ENCODE data around the gene LRRC75A. TPM values are rescaled to one million over a fixed set of nuclear protein-coding genes. Genes with fewer than 3 reads are reported as not detected.

Gene LRRC75A
- polyA plus RNA-seq, 3 donors = 1.0 to 2.4 (median 1.4) TPM

GRCh38 chr17:16468428-16468992 lies 23.5 kb downstream of the LRRC75A start:
- Histone ChIP-seq H3K27me3 (ENCODE audit: control insufficient read depth in 2 of 2, insufficient read depth in 2 of 2, low read length in 2 of 2) (no peaks in the 10 kb centered on the region), H3K9ac (ENCODE audit: insufficient read depth, low read length, poor library complexity, severe bottlenecking) (no peak overlapping the region), H3K4me3 (replicated peaks in 1 of 3; ENCODE audit: low read depth in 2 of 3, low read length in 3 of 3) (no peak overlapping the region), H3K27ac (ENCODE audit: low read depth in 1 of 2, low read length in 2 of 2) (no peak overlapping the region), H3K36me3 (replicated peaks in 1 of 2; ENCODE audit: control insufficient read depth in 1 of 2, insufficient read depth in 2 of 2, low read length in 2 of 2) (no peaks in the 10 kb centered on the region), H3K9me3 (replicated peaks in 1 of 2; ENCODE audit: control insufficient read depth in 1 of 2, insufficient read depth in 1 of 2, low read length in 2 of 2) (no peaks in the 10 kb centered on the region), H2AFZ (ENCODE audit: insufficient read depth, low read depth, low read length, poor library complexity, severe bottlenecking) (no peak overlapping the region), H3K79me2 (ENCODE audit: insufficient read depth, low read length) (no peaks in the 10 kb centered on the region), H3K4me1 (ENCODE audit: control insufficient read depth in 1 of 2, insufficient read depth in 2 of 2, low read length in 2 of 2) (no peaks in the 10 kb centered on the region), H4K20me1 (ENCODE audit: insufficient read depth, low read length) (no peaks in the 10 kb centered on the region), H3K4me2 (replicated peaks; ENCODE audit: extremely low read depth, low read length, poor library complexity, severe bottlenecking) (no peak overlapping the region)
- intact Hi-C loops (cut with micrococcal nuclease) = no loop called here
- WGBS (ENCODE audit: insufficient coverage) = 93% methylated on average over 3 of the region's 4 CpGs
- no peaks in the 10 kb centered on the region for H3K36me3 Mint-ChIP-seq
- peaks cover 0 to 2% (median 0%) of the 10 kb centered on the region in 7 donors for H3K9me3 Mint-ChIP-seq
- peaks cover 0 to 3% (median 2%) of the 10 kb centered on the region in 3 donors for H3K27me3 Mint-ChIP-seq (ENCODE audit: low read depth in 3 of 3)
- peaks cover 5% of the 10 kb centered on the region for H3K4me1 Mint-ChIP-seq
- no peak overlapping the region for H3K27ac Mint-ChIP-seq
- DNase-seq = no peak
- TF ChIP-seq CTCF (IDR thresholded peaks at IDR 0.05) = no peak
- no peak overlapping the region for H3K4me3 Mint-ChIP-seq

DNA sequence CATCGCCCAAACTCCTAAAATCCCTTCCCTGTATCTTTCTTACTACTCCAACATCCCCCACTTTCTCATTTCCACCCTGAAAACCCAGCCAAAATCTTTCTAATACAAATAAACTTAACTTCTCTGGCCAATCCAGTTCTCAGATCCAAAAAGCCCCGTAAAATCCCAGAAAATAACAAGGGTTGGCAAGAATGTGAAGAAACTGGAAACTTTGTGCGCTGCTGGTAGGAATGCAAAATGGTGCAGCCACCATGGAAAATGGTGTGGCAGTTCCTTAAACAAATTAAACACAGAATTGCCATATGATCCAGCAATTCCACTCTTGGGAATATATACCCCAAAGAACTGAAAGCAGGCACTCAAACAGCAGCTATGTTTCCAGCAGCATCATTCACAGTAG lies 24.1 kb downstream of the LRRC75A start:
- H3K27me3 ChIP-seq (ENCODE audit: control insufficient read depth in 2 of 2, insufficient read depth in 2 of 2, low read length in 2 of 2) = no peaks in the 10 kb centered on the region
- no peaks in the 10 kb centered on the region for H3K36me3 ChIP-seq (replicated peaks in 1 of 2; ENCODE audit: control insufficient read depth in 1 of 2, insufficient read depth in 2 of 2, low read length in 2 of 2)
- no peak for TF ChIP-seq CTCF (IDR thresholded peaks at IDR 0.05)
- H3K4me2 ChIP-seq (replicated peaks; ENCODE audit: extremely low read depth, low read length, poor library complexity, severe bottlenecking) = no peak overlapping the region
- no peaks in the 10 kb centered on the region for H3K9me3 ChIP-seq (replicated peaks in 1 of 2; ENCODE audit: control insufficient read depth in 1 of 2, insufficient read depth in 1 of 2, low read length in 2 of 2)
- H3K27me3 Mint-ChIP-seq (ENCODE audit: low read depth in 3 of 3) = peaks cover 0 to 3% (median 2%) of the 10 kb centered on the region in 3 donors
- 100% methylated on average over 1 of the region's 3 CpGs for WGBS (ENCODE audit: insufficient coverage)
- H3K4me3 ChIP-seq (replicated peaks in 1 of 3; ENCODE audit: low read depth in 2 of 3, low read length in 3 of 3) = no peak overlapping the region
- H3K27ac Mint-ChIP-seq = no peak overlapping the region
- intact Hi-C loops (cut with micrococcal nuclease) = no loop called here
- no peak overlapping the region for H2AFZ ChIP-seq (ENCODE audit: insufficient read depth, low read depth, low read length, poor library complexity, severe bottlenecking)
- no peak overlapping the region for H3K9ac ChIP-seq (ENCODE audit: insufficient read depth, low read length, poor library complexity, severe bottlenecking)
- H3K4me3 Mint-ChIP-seq = no peak overlapping the region
- no peaks in the 10 kb centered on the region for H3K79me2 ChIP-seq (ENCODE audit: insufficient read depth, low read length)
- H3K9me3 Mint-ChIP-seq = peaks cover 0 to 2% (median 0%) of the 10 kb centered on the region in 7 donors
- no peak overlapping the region for H3K27ac ChIP-seq (ENCODE audit: low read depth in 1 of 2, low read length in 2 of 2)
- no peak for DNase-seq
- H4K20me1 ChIP-seq (ENCODE audit: insufficient read depth, low read length) = no peaks in the 10 kb centered on the region
- no peaks in the 10 kb centered on the region for H3K36me3 Mint-ChIP-seq
- H3K4me1 ChIP-seq (ENCODE audit: control insufficient read depth in 1 of 2, insufficient read depth in 2 of 2, low read length in 2 of 2) = no peaks in the 10 kb centered on the region
- H3K4me1 Mint-ChIP-seq = peaks cover 5% of the 10 kb centered on the region
